Measurements from ENCODE around the gene PI16. TPM values are rescaled to one million over a fixed set of nuclear protein-coding genes. Genes with fewer than 3 reads are reported as not detected.

Gene PI16
- polyA plus RNA-seq, 3 donors: 0.22 TPM; not detected in 2

- no peak overlapping the region for H3K4me2 ChIP-seq (replicated peaks; ENCODE audit: extremely low read depth, low read length, poor library complexity, severe bottlenecking)
- H3K79me2 ChIP-seq (ENCODE audit: insufficient read depth, low read length): no peaks in the 10 kb centered on the region
- peaks cover 89 to 100% of the 10 kb centered on the region in 2 donors for H3K36me3 ChIP-seq (replicated peaks in 1 of 2; ENCODE audit: control insufficient read depth in 1 of 2, insufficient read depth in 2 of 2, low read length in 2 of 2)
- H3K4me1 ChIP-seq (ENCODE audit: control insufficient read depth in 1 of 2, insufficient read depth in 2 of 2, low read length in 2 of 2): peaks cover 0 to 10% of the 10 kb centered on the region in 2 donors
- Mint-ChIP-seq H3K36me3 (peaks cover 83 to 97% of the 10 kb centered on the region in 2 donors), H3K9me3 (no peaks in the 10 kb centered on the region), H3K27me3 (ENCODE audit: low read depth in 3 of 3) (peaks cover 0 to 2% (median 0%) of the 10 kb centered on the region in 3 donors), H3K4me1 (peaks cover 4% of the 10 kb centered on the region), H3K4me3 (no peak overlapping the region), H3K27ac (no peak overlapping the region)
- H3K9ac ChIP-seq (ENCODE audit: insufficient read depth, low read length, poor library complexity, severe bottlenecking): no peak overlapping the region
- H3K4me3 ChIP-seq (replicated peaks in 1 of 3; ENCODE audit: low read depth in 2 of 3, low read length in 3 of 3): no peak overlapping the region
- no peak overlapping the region for H2AFZ ChIP-seq (ENCODE audit: insufficient read depth, low read depth, low read length, poor library complexity, severe bottlenecking)
- DNase-seq: no peak
- H3K27ac ChIP-seq (ENCODE audit: low read depth in 1 of 2, low read length in 2 of 2): no peak overlapping the region
- no peaks in the 10 kb centered on the region for H4K20me1 ChIP-seq (ENCODE audit: insufficient read depth, low read length)
- TF ChIP-seq CTCF (IDR thresholded peaks at IDR 0.05): no peak
- intact Hi-C loops (cut with micrococcal nuclease): no loop called here
- no peaks in the 10 kb centered on the region for H3K27me3 ChIP-seq (ENCODE audit: control insufficient read depth in 2 of 2, insufficient read depth in 2 of 2, low read length in 2 of 2)
- H3K9me3 ChIP-seq (replicated peaks in 1 of 2; ENCODE audit: control insufficient read depth in 1 of 2, insufficient read depth in 1 of 2, low read length in 2 of 2): no peaks in the 10 kb centered on the region
- WGBS (ENCODE audit: insufficient coverage): 100% methylated on average over 3 of the region's 4 CpGs
Measured at GRCh38 chr6:36920049-36920448, 34.5 kb upstream of the PI16 start.

DNA sequence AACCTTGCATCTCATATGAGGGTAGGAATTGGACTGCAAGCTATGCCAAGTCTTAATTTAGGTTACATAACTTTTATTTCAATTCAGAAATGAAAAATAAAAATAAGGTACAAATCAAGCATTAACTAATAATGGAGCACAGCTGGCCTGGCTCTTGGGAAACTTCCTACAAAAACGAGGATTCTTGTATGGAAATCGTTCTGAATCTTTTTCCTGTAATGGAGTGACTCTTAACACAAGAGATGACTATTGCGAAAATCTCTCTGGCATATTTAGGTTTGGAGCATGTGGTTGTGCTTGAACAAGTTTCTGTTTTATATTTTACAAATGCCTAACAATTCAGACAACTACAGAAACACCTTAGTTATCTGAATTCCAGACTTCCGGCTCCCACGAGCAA lies 34.0 kb upstream of the PI16 start:
- no peak for TF ChIP-seq CTCF (IDR thresholded peaks at IDR 0.05)
- Mint-ChIP-seq H3K36me3 (peaks cover 83 to 97% of the 10 kb centered on the region in 2 donors), H3K4me1 (peaks cover 2% of the 10 kb centered on the region), H3K27ac (no peak overlapping the region), H3K27me3 (ENCODE audit: low read depth in 3 of 3) (peaks cover 0 to 2% (median 0%) of the 10 kb centered on the region in 3 donors), H3K9me3 (no peaks in the 10 kb centered on the region), H3K4me3 (no peak overlapping the region)
- Histone ChIP-seq H3K27ac (ENCODE audit: low read depth in 1 of 2, low read length in 2 of 2) (no peak overlapping the region), H3K27me3 (ENCODE audit: control insufficient read depth in 2 of 2, insufficient read depth in 2 of 2, low read length in 2 of 2) (no peaks in the 10 kb centered on the region), H4K20me1 (ENCODE audit: insufficient read depth, low read length) (no peaks in the 10 kb centered on the region), H3K4me2 (replicated peaks; ENCODE audit: extremely low read depth, low read length, poor library complexity, severe bottlenecking) (no peak overlapping the region), H2AFZ (ENCODE audit: insufficient read depth, low read depth, low read length, poor library complexity, severe bottlenecking) (no peak overlapping the region), H3K79me2 (ENCODE audit: insufficient read depth, low read length) (no peaks in the 10 kb centered on the region), H3K36me3 (replicated peaks in 1 of 2; ENCODE audit: control insufficient read depth in 1 of 2, insufficient read depth in 2 of 2, low read length in 2 of 2) (peaks cover 90 to 100% of the 10 kb centered on the region in 2 donors), H3K9ac (ENCODE audit: insufficient read depth, low read length, poor library complexity, severe bottlenecking) (no peak overlapping the region), H3K9me3 (replicated peaks in 1 of 2; ENCODE audit: control insufficient read depth in 1 of 2, insufficient read depth in 1 of 2, low read length in 2 of 2) (no peaks in the 10 kb centered on the region), H3K4me1 (ENCODE audit: control insufficient read depth in 1 of 2, insufficient read depth in 2 of 2, low read length in 2 of 2) (peaks cover 0 to 5% of the 10 kb centered on the region in 2 donors), H3K4me3 (replicated peaks in 1 of 3; ENCODE audit: low read depth in 2 of 3, low read length in 3 of 3) (no peak overlapping the region)
- no CpG with 5 or more reads among the region's 5 CpGs for WGBS (ENCODE audit: insufficient coverage)
- no peak for DNase-seq
- intact Hi-C loops (cut with micrococcal nuclease): no loop called here

All from CD14-positive monocyte (primary cell).